Right lobe of liver (tissue), 4 donors: ENCODE results near the gene LHPP.

ENCODE experiments used
- CTCF ChIP-seq, 4 donors: fragments of 200-600 bp in 3 of 4; fragments of 450-650 bp in 1 of 4; IDR thresholded peaks; one replicate each; pipeline versions ENCODE4 v1.5.1 to v1.8.0; 2016 to 2022; ENCODE audit warnings: antibody characterized with exemption in 4 of 4, mild to moderate bottlenecking in 2 of 4
- POLR2A ChIP-seq: fragments of 450-650 bp; IDR thresholded peaks from one replicate; pipeline ENCODE4 v1.6.1; 2017; ENCODE audit warnings: antibody characterized with exemption, mild to moderate bottlenecking
- donor health status: DM: no; HTN: no; CAD: no.
- donor health status: DM: no; HTN: no; CAD: no.
- donor health status: DM: no; HTN: yes; CAD: no.

GRCh38 chr10:124534826-124535601 is 73.4 kb downstream of the LHPP start:
- TF ChIP-seq CTCF (IDR thresholded peaks at IDR 0.05) (no peak), POLR2A (no peak)
